Kidney epithelial cell (primary cell): ENCODE results near the gene CADM2. TPM values are rescaled to one million over a fixed set of nuclear protein-coding genes. Genes with fewer than 3 reads are reported as not detected.

Experiments used
- DNase-seq: peaks from one replicate; pipeline ENCODE4 v3.0.0-alpha.2; 2010; ENCODE audit warnings: low read depth
- H3K27me3 ChIP-seq: 2 replicates; pipeline ENCODE4 v1.6.0; 2011; ENCODE audit warnings: low read length; ENCODE audit not compliant: control insufficient read depth, insufficient read depth
- H3K36me3 ChIP-seq: 2 replicates; pipeline ENCODE4 v1.5.1; 2011; ENCODE audit warnings: low read length; ENCODE audit not compliant: control insufficient read depth, insufficient read depth
- H3K4me3 ChIP-seq: 2 replicates; pipeline ENCODE4 v1.5.1; 2011; ENCODE audit warnings: low read depth, mild to moderate bottlenecking, control low read depth, low read length
- total RNA-seq: library from RNA; depleted of rRNA; stranded (reverse); fragments of >200 nt; gene quantifications from 2 replicates; pipeline ENCODE4 v1.2.3, GENCODE V29; 2015
- TF ChIP-seq, protein P1 (sequence below): IDR thresholded peaks from 2 replicates; pipeline ENCODE4 v1.5.1; 2011; ENCODE audit warnings: mild to moderate bottlenecking, moderate library complexity, low read length, control low read depth, inconsistent platforms; ENCODE audit not compliant: insufficient read depth, poor library complexity, severe bottlenecking

Gene CADM2
- total RNA-seq, 1 donor from 2014 or later = 0.42 TPM

DNA sequence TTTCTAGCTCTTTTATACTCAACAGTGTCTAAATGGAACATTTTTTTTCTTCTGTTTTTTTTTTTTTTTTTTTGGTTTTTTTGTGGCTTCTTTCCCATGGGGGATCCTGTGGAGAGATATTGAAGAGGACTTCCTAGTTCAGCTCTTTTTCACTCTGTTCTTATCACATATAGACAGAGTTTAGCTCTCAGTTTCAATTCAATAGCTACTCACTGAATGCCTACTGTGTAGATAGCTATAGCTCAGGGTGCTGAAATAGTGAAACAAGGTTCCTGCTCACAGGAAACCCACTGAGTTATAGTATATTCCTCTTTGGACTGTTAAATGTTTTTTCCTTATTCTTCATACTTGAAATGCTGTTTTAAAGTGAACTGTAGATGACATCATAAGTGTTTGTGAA is 918.8 kb downstream of the CADM2 start:
- TF ChIP-seq, protein P1, sequence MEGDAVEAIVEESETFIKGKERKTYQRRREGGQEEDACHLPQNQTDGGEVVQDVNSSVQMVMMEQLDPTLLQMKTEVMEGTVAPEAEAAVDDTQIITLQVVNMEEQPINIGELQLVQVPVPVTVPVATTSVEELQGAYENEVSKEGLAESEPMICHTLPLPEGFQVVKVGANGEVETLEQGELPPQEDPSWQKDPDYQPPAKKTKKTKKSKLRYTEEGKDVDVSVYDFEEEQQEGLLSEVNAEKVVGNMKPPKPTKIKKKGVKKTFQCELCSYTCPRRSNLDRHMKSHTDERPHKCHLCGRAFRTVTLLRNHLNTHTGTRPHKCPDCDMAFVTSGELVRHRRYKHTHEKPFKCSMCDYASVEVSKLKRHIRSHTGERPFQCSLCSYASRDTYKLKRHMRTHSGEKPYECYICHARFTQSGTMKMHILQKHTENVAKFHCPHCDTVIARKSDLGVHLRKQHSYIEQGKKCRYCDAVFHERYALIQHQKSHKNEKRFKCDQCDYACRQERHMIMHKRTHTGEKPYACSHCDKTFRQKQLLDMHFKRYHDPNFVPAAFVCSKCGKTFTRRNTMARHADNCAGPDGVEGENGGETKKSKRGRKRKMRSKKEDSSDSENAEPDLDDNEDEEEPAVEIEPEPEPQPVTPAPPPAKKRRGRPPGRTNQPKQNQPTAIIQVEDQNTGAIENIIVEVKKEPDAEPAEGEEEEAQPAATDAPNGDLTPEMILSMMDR = no peak
- no peaks in the 10 kb centered on the region for H3K27me3 ChIP-seq
- no peak overlapping the region for H3K4me3 ChIP-seq
- DNase-seq = no peak
- no peaks in the 10 kb centered on the region for H3K36me3 ChIP-seq

DNA sequence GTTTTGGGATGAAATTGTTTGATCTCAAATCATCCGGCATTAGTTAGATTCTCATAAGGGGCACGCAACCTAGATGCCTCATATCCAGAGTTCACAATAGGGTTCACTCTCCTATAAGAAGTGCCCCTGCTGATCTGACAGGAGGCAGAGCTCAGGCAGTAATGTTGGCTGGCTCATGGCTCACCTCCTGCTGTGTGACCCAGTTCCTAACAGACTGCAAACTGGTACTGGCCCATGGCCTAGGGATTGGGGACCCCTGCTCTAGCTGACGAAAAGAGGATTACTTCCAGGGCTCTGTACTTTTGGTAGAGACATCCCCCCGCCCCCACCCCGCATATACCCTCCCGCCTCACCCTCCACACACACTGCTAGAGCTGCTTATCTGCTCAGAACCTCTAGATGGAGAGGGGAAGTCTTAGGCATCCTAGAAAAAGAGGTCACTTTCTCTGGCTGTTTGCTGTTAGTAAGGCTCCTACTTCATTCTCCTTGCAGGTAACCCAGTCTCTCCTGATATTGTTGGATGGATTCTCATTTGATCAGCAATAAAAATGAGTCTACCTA is 923.1 kb downstream of the CADM2 start:
- TF ChIP-seq, protein P1 = no peak
- H3K27me3 ChIP-seq = no peaks in the 10 kb centered on the region
- H3K36me3 ChIP-seq = no peaks in the 10 kb centered on the region
- no peak overlapping the region for H3K4me3 ChIP-seq
- no peak for DNase-seq

DNA sequence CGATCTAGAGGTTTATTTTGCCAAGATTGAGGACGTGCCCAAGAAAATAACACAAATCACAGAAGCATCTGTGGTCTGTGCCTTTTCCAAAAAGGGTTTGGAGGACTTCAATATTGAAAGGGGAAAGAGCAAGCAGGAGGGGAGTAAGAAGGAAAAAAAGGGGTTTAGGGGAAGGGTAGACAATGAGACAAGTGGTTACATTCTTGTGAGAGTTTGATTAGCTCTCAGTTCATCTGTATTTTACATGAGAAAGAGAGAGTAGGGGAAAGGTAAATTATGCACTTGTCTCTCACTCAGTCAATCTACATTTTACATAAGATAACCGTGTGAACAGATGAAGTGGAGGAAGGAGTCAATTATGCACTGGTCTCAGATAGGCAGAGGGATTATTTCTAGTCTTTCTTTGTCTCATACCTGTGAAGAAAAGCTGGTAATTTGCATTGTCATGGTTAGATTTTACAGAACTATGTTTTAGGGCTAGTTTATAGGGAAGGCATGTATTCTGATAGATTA is 931.3 kb downstream of the CADM2 start:
- no peaks in the 10 kb centered on the region for H3K27me3 ChIP-seq
- H3K4me3 ChIP-seq = no peak overlapping the region
- H3K36me3 ChIP-seq = no peaks in the 10 kb centered on the region
- DNase-seq = no peak
- TF ChIP-seq, protein P1 = no peak

DNA sequence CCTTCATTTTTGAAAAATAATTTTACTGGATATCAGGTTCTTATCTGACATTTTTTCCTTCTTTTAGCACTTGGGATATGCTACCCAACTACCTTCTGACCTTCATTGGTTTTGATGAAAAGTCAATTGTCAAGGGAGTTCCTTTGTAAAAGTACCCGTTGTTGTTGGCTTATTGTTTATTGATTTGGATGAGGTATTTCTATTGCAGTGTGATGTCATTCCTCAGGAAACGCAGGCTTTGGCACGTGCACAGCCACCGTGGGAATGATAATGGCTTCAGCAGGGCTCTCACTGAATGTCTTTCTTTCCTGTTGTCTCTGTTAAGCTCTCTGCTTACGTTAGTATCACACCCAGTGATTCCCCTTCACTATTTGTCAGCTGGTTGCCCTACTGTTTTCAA is 944.6 kb downstream of the CADM2 start:
- TF ChIP-seq, protein P1 = no peak
- DNase-seq = no peak

DNA sequence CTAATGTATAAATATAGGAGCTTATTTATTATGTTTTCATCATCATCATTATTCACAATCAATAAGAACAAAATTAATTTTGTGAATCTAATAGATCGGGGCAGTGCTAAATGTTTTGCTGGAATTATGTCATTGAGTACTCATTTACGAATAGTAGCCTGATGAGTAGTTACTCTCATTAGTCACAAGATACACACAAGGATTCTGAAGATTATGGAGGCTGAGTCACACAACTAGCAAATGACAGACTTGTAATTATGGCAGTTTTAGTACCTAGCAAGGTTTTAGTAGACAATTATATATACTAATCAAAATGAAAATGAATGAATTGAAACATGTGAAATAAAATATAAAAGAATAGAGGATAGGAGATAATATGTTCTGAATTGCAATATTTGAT is 954.2 kb downstream of the CADM2 start:
- TF ChIP-seq, protein P1 = no peak
- Histone ChIP-seq H3K4me3 (no peak overlapping the region), H3K36me3 (no peaks in the 10 kb centered on the region), H3K27me3 (no peaks in the 10 kb centered on the region)
- peak; percentile 66 for DNase-seq

More for the DNA sequence above, 944.6 kb downstream of the CADM2 start:
- Histone ChIP-seq H3K4me3 (no peak overlapping the region), H3K36me3 (no peaks in the 10 kb centered on the region), H3K27me3 (no peaks in the 10 kb centered on the region)

DNA sequence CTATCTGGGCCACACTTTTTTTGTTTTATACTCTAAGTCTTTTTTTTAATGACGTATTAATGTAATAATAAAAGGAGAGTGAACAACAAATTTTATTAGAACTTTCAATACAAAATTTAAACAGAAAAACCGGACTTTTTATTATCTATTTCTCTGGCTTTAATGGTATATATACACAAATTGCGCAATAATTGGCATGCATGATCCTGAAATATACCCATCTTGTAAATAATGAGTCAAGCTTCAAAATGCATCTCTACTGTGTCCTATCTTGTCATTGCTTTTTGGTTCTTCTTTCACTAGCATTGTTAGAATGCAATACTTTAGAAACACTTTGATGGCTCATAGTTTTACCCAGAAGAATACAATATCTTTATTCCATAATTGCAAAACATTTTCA is 963.6 kb downstream of the CADM2 start:
- DNase-seq = no peak
- no peaks in the 10 kb centered on the region for H3K36me3 ChIP-seq
- no peaks in the 10 kb centered on the region for H3K27me3 ChIP-seq
- TF ChIP-seq, protein P1 = no peak
- H3K4me3 ChIP-seq = no peak overlapping the region
